ENCODE data around the gene SAMD11. TPM values are rescaled to one million over a fixed set of nuclear protein-coding genes. Genes with fewer than 3 reads are reported as not detected.

The SAMD11 gene
- total RNA-seq, 1 donor from 2014 or later, result 10.2 TPM

DNA sequence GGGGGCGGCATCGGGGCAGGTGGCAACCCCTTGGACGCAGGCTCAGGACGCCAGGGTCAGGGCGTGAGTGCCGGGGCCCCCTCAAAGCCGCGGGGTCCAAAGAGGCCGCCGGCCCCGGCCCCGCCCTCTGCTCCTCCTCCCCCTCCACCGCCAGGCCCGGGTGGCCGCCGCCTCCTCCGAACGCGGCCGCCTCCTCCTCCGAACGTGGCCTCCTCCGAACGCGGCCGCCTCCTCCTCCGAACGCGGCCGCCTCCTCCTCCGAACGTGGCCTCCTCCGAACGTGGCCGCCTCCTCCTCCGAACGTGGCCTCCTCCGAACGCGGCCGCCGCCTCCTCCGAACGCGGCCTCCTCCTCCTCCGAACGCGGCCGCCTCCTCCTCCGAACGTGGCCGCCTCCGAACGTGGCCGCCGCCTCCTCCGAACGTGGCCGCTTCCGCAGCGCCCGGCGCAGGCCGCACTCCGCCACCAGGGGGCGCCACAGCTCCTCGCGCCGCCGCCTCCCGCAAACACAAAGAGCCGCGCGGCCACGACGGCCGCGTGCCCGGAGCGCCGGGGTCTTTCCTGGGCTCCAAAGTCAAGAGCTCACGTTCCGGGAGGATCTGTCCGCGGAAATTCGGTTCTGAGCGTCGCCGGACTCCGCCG, 19.3 kb upstream of the SAMD11 start:
- intact Hi-C loops (cut with DNase I), result loop anchor here (2.0 kb wide), 1 partner anchor 34 kb away; no protein-coding TSS in a partner anchor
- DNase-seq (ENCODE audit: low spot score), result peak; percentile 92

DNA sequence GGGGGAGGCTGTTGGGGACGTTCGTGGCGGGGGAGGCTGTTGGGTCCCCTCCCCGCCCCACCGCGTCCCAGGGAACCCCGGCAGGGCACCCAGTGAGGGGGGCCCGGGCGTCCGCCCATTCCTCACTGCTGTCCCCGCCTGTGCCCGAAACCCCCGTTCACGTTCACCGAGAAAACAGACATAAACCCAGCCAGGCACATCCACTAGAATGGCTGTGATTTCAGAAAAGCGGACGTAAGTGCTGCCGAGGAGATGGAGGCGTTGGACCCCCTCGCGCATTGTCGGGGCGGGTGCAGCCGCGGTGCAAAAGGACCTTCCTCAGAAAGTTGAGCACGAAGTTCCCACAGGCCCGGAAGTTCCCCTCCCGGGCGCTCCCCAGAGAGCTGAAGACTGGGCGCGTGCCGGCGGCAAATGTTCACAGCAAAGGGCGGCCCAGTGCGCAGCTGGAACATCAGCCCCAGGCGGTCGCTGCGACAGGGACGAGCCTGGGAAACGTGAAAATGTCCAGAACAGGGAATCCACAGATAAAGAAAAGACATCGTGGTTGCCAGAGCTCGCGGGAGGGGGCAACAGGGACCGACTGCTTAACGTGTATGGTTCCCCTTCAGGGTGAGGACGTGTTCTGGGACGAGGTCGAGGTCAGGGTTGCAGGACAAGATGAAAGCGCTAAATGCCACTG, 18.5 kb upstream of the SAMD11 start:
- intact Hi-C loops (cut with DNase I), result loop anchor here (2.0 kb wide), 1 partner anchor 34 kb away; no protein-coding TSS in a partner anchor
- DNase-seq (ENCODE audit: low spot score), result peak; percentile 81

DNA sequence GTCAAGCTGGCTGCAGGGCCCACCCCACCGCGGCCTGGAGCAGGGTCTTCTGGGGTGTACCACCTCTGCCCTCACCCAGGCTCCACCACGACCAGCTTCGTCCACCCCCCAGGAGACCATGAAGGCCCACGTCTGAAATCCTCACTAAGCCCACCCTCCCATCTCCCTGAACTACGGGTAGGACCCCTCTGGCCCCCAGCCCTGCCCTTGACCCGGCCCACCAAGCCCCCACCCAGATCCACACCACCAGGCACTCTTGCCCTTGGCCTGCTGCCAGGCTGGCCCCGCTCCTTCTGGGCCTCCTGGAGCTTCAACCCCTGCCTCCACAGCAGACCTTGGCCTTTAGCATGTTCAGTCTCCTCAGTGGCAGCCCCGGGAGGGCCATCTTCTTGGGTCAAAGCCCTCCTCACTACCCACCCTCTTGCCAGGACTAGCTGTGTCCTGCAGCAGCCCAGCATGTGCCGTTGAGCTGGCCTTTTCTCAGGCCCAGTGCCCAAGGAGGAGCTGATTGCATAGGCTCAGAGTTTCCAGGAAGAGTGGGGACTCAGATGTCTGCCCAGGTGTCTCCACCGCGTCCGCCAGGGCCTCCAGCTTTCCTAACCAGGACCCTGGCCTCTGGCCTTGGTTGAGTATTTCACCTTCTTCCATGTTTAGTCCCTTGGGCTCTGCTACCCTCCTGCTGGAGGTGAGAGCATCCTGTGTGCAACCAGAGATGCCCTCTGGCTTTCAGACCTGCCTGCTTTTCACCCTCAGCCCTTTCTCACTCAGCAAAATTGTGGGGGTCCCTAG, 17.7 kb upstream of the SAMD11 start:
- DNase-seq (ENCODE audit: low spot score), result peak; percentile 72
- intact Hi-C loops (cut with DNase I), result loop anchor here (2.0 kb wide), 1 partner anchor 33 kb away; no protein-coding TSS in a partner anchor

DNA sequence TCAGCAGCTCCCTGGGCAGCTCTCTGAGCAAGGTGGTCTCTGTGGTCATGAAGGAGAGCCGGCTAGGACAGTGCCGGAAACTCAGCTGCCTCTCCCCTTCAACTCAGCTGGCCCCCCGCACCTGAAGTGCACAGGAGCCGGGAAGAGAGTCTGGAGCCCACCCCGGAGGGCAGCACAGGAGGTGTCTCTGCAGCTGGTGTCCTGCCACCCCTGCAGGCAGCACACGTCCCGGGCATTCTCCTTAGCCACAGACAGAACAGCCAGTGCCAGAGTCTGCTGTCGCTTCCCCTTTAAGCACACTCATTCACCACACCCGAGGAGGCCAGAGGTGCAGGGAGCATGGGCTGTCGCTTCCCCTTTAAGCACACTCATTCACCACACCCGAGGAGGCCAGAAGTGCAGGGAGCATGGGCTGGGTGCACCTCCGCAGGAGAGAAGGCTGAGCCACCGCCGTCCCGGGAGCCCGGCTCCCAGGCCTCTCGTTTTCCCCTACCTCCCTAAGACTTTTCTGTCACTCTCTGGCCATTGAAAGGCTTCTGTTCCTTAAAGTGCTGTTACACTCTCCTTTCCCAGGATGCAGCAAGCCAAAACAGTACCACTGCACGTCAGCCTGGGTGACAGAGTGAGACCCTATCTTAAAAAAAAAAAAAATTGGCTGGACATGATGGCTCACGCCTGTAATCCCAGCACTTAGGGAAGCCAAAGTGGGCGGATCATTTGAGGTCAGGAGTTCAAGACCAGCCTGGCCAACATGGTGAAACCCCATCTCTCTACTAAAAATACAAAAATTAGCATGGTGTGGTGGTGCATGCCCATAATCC, 16.9 kb upstream of the SAMD11 start:
- intact Hi-C loops (cut with DNase I), result no loop called here
- DNase-seq (ENCODE audit: low spot score), result peak; percentile 72

DNA sequence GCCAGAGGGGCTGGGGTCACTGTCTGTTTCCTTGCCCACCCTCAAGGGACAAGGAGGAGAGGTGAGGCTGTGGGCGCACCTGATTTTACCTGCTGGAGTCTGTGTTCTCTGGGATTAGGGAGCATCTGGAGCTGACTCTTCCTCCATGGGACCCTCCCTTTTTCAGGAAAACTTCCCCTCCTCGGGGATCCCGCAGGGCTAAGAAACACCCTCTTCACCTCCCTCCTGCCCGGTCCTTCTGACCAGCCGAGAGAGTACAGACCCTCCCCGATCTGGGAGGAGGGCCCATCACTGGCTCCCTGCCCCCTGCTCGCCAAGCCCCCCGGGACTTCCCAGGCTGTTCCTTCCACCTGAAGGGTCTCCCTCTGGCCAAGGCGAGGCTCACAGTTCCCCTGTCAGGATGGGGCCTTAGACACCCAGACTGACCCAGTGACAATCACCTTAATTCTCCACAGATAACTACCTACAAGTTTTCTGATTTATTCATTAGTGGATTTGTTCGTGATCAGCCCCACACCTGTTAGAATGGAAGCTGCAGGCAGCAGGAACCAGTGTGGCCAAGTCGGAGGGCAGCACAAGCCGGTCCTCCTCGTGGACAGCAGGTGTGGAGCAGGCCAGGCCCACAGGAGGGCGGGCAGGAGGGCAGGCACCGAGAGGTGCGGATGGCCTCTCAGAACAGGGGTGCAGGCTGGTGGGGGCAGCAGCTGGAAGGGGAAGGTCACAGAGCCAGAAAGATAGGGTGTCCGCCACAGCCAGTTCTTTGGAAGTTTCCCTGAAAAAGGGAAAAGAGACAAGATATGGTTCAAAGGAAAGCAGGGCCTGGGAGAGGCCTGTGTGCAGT, 15.9 kb upstream of the SAMD11 start:
- peak; percentile 61 for DNase-seq (ENCODE audit: low spot score)
- intact Hi-C loops (cut with DNase I), result no loop called here

DNA sequence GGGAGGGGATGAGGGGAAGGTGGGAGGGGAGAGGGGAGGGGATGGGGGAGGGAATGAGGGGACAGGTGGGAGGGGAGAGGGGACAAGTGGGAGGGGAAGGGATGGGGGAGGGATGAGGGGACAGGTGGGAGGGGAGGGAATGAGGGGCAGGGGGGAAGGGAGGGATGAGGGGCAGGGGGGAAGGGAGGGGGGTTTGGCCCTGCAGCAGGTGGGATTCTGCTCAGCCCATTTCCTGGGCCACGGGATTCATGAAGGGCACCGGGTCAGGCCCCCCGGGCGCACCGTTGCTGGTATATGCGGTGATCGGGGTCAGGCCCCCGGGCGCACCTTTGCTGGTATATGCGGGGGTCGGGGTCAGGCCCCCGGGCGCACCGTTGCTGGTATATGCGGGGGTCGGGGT, 15.1 kb upstream of the SAMD11 start:
- DNase-seq (ENCODE audit: low spot score), result no peak
- intact Hi-C loops (cut with DNase I), result no loop called here

DNA sequence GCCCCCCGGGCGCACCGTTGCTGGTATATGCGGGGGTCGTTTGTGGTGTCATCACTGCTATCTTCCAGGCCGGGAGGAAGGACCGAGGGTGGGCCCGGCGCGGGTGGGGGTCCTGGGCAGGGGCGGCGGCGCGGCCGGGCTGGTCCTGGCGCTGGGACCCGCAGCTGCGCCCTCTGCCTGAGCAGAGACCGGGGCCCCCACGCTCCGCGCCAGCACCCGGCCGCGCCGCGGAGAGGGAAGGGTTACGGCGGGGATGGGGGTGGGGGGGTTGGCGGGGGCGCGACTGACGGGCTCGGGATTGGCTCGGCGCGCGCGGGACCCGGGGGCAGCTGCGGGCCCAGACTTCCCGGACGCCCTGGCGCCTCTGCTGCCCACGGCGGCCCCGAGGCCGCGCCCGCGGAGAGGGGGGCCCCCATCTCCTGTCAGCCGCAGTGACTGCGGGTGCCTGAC, 13.8 kb upstream of the SAMD11 start:
- peak; percentile 71 for DNase-seq (ENCODE audit: low spot score)
- intact Hi-C loops (cut with DNase I), result no loop called here

DNA sequence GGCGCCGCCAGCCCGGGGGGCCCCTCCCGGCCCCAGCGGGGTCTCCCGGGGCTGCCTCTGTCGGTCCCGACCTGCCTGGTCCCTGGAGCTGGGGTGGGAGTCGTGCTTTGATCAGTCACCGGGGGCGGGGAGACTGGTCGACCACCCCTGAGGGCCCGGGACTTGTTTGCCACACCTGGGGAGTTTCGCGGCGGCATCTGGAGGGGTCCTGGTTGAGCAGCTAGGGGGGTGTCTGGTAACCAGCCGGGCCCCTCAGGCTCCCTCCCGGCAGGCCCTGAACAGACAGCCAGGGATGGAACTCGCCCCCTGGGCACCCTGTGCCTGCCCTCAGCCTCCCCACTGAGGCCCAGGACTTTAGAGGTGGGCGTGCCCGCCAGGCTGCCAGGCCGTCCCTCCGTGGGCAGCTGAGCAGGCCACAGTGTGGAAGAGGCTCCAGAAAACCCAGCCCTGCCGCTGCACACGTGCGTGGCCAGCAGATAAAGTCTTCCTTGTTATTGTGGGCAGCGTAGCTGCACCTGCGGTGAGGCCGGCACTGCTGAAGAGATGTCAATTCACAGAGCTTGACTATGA, 13.3 kb upstream of the SAMD11 start:
- intact Hi-C loops (cut with DNase I), result no loop called here
- DNase-seq (ENCODE audit: low spot score), result peak; percentile 63

DNA sequence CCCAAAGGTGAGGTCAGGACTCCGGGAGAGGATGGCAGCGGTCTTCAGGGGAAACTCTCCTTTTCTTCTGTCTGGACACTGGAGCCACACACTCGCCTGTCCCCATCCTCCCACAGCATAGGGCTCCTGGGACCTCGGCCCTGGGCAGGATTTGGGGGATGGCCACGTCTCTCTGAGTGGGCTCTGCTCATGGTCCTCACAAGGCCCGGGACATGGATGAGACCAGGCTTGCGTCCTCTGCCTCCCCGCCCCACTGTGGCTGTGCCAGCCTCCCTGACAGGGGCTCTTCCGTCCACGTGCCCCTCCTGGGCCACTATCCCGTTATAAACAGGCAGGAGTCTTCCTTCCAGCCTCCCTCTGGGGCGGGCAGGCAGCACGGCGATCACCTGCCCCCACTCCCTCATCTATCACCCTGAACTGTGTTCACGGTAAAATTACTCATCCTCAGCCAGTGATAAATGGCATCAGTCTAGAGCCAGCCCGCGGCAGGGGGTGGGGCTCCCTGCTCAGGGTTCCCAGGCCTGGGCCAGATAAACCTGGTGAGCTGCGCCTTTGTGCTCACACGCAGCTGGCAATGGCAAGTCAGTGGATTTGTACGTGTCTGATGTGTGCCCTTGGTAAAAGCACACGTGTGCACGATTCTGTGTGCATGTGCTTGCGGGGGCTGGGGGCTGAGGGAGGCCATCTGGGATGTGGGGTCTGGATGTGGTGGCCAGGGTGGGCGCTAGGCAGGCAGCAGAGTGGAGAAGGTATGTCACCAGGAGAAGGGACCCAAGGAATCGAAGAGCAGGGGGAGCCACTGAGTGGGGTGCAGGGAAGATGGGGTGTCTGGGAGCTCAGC, 12.6 kb upstream of the SAMD11 start:
- peak; percentile 51 for DNase-seq (ENCODE audit: low spot score)
- intact Hi-C loops (cut with DNase I), result no loop called here

DNA sequence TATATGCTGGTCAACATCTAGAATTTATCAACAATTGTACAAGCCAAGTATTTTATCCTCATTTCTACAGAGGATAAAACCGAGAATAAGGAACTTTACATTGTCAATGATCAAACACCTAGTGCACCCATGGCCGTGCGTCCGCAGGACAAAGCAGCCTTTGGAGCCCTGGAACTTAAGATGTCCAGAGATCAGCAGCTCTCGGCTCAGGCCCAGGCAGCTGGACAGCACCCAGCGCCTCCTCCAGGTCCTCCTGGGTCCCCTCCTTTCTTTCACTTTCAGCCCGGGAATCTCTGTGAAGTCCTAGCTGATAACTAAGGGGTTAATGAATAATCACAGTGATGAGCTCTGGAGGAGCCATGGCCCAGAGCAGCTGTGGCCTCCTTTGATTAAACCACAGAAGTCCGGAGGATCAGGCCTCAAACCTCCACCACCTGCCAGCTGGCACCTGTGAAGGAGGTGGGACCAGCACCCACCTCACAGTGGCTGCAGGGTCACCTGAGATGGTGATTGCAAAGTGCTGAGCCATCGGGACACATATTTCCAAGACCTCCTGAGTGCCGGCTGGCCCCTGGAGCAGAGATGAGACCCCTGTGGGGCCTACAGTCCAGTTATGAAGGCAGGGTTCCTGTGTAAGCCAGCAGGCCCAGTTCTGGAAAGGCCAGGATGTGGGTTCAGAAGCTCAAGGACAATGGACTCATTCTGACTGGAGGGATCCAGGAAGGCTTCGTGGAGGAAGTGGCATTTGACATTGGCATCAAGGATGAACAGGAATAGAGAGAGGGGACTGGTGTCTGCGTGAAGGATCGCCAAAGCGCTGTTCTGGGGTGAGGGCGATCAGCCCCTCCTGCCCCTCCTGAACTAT, 11.6 kb upstream of the SAMD11 start:
- peak; percentile 54 for DNase-seq (ENCODE audit: low spot score)
- intact Hi-C loops (cut with DNase I), result no loop called here

DNA sequence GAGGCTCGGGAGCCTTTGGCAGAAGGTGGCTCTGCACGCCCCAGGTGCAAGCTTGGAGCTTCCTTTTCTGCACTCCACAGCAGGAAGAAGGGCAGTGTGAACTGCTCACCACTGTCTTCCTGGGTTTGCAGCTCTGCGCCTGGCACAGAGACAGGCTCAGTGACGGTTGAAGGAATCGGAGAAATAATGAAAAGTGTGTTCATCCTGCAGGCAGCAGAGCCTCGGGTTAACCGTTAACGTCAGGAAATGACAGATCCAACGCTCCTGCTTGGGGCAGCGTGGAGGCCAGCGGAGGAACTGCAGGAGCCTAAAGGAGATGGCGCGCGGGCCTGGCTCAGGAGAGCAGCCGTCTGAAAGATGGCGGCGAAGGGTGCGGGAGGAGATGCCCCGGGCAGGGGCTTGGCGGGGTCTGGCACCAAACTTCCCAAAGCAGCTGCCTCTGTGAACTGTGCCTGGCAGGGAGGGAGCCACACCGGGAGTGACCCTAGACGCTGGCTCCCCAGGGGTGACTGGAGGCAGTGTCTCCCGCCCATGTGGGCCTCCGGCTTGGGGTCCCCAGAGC, 10.9 kb upstream of the SAMD11 start:
- intact Hi-C loops (cut with DNase I), result no loop called here
- peak; percentile 62 for DNase-seq (ENCODE audit: low spot score)

DNA sequence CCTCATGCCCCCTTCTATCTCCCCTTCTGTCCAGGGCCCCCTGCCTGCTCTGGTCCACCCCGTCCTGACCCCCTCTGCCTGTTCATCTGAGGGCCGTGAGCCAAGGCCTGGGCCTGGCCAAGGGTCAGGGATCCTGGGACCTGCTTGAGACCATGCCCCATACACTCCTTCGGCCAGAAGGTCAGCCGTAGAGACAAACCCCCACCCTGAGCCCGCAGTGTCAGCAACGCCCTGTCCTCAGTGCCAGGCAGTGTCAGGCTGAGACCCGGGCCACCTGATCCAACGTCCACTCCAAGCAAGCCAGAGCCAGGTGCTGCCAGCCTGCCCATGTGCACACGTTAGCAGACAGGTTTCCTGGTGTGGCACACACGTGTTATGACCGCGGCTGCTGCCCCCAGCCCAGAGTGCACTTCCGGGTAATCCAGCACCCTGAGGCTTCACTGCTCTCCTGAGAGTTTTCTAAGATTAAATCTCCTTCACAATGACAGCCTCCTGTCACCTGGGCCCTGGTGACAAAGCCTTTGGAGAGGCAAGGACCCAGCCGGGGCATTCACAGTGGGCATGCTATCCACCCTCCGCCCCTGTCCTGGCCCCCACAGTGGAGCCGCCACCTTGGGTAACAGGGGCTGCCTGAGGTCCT, 10.1 kb upstream of the SAMD11 start:
- intact Hi-C loops (cut with DNase I), result no loop called here
- DNase-seq (ENCODE audit: low spot score), result no peak

DNA sequence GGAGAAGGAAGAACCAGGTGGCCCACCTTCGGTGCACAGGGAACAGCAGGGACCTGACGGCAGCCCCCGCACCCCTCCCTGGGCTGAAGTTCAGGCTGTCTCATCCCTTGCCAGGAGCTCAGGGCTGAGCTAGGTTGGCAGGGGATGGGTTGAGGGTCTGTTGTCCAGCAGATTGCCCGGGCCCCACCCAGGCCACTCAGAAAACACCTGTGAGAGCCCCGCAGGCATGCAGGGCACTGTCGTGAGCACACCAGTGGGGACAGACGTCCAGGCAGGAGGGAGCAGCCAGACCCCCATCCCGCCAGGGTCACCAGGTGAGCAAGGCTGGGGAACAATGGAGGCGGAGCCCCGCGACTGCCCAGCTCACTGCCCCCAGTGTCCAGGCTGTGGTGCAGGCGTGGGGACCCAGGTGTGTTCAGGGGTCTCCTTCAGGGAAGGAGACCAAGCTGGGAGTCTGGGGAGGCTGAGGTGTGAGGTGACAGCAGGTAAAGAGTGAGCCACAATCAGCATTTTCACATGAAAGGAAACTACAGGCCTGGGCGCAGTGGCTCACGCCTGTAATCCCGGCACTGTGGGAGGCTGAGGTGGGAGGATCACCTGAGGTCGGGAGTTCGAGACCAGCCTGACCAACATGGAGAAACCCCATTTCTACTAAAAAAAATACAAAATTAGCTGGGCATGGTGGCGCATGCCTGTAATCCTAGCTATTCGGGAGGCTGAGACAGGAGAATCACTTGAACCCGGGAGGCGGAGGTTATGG, 9.4 kb upstream of the SAMD11 start:
- DNase-seq (ENCODE audit: low spot score), result no peak
- intact Hi-C loops (cut with DNase I), result no loop called here

DNA sequence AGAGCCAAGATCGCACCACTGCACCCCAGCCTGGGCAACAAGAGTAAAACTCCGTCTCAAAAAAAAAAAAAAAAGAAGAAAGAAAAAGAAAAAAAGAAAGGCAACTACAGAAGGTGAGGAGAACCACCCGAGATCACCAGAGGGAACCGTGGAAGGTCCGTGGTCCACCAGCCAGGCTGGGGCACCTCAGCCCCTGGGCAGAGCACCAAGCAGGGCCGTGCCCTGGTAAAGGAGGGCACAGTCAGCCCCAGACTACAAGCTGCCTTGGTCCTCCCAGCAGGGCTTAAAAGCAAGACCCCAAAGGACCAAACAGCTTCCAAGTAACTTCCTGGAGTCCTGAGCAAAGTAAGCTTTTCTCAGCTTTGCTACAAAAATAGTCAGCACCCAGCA, 8.8 kb upstream of the SAMD11 start:
- intact Hi-C loops (cut with DNase I), result no loop called here
- no peak for DNase-seq (ENCODE audit: low spot score)
